GM06990 (cell line): Measurements from ENCODE around the gene SIL1.

ENCODE experiments used
- DNase-seq: peaks from one replicate; pipeline ENCODE4 v3.0.0-alpha.2; 2011; ENCODE audit not compliant: insufficient read length; ENCODE audit errors: extremely low read depth
- H3K27me3 ChIP-seq: replicated peaks from 2 replicates; pipeline ENCODE4 v1.6.0; 2011; ENCODE audit warnings: low read length; ENCODE audit not compliant: control insufficient read depth, insufficient read depth
- H3K36me3 ChIP-seq: 2 replicates; pipeline ENCODE4 v1.5.1; 2011; ENCODE audit warnings: low read length; ENCODE audit not compliant: control insufficient read depth, insufficient read depth
- H3K4me3 ChIP-seq: replicated peaks from 2 replicates; pipeline ENCODE4 v1.5.1; 2011; ENCODE audit warnings: low read depth, mild to moderate bottlenecking, control low read depth, low read length
- TF ChIP-seq, protein P1 (sequence below): IDR thresholded peaks from 2 replicates; pipeline ENCODE4 v1.5.1; 2011; ENCODE audit warnings: low read length, control low read depth, mild to moderate bottlenecking, inconsistent platforms; ENCODE audit not compliant: insufficient read depth, poor library complexity, severe bottlenecking

Gene SIL1

DNA sequence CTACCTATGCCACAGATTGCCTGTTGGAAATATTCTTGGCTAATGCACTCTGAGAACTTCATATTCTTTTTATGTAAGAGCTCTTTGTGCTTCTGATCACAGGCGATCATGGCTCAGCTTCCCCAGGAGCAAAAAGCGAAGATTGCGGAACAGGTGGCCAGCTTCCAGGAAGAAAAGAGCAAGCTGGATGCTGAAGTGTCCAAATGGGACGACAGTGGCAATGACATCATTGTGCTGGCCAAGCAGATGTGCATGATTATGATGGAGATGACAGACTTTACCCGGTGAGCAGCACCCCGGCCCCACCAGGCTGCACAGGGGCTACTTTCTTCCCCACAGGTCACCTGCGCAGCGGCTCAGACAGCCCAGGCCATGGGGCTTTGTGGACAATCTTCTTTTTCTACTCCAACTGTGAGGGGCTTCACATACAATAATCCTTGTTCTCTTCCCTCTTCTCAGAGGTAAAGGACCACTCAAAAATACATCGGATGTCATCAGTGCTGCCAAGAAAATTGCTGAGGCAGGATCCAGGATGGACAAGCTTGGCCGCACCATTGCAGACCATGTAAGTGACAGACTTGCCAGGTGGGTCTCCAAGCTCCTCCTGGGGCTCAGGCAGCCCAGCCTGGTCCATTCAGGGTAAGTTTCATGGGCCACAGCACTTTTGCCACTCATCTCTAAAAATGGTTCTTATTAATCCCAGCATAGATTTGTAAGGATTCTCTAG, 267.6 kb downstream of the SIL1 start:
- peaks cover 29% of the 10 kb centered on the region for H3K36me3 ChIP-seq
- H3K27me3 ChIP-seq, result no peaks in the 10 kb centered on the region
- H3K4me3 ChIP-seq, result no peak overlapping the region
- TF ChIP-seq, protein P1, sequence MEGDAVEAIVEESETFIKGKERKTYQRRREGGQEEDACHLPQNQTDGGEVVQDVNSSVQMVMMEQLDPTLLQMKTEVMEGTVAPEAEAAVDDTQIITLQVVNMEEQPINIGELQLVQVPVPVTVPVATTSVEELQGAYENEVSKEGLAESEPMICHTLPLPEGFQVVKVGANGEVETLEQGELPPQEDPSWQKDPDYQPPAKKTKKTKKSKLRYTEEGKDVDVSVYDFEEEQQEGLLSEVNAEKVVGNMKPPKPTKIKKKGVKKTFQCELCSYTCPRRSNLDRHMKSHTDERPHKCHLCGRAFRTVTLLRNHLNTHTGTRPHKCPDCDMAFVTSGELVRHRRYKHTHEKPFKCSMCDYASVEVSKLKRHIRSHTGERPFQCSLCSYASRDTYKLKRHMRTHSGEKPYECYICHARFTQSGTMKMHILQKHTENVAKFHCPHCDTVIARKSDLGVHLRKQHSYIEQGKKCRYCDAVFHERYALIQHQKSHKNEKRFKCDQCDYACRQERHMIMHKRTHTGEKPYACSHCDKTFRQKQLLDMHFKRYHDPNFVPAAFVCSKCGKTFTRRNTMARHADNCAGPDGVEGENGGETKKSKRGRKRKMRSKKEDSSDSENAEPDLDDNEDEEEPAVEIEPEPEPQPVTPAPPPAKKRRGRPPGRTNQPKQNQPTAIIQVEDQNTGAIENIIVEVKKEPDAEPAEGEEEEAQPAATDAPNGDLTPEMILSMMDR, result no peak
- DNase-seq, result no peak

DNA sequence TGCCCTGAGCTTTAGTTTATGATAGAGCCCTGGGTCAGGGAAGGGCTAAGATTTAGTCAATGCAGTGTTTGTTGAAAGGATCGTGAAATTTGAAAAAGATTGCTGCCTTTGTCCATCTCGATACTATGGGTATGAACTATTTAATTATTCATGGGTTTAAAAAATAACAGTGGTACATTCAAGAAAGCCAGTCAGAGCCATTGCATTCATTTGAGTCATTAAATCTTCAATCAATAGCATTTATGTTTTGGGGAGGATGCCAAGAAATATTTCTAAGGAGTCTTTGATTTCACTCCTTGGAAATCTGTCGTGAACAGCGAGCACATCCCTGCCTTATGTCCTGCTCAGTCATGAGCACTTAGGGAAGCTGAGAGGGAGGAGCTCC, 268.6 kb downstream of the SIL1 start:
- TF ChIP-seq, protein P1, result no peak
- Histone ChIP-seq H3K36me3 (peaks cover 30% of the 10 kb centered on the region), H3K27me3 (no peaks in the 10 kb centered on the region), H3K4me3 (no peak overlapping the region)
- DNase-seq, result no peak

DNA sequence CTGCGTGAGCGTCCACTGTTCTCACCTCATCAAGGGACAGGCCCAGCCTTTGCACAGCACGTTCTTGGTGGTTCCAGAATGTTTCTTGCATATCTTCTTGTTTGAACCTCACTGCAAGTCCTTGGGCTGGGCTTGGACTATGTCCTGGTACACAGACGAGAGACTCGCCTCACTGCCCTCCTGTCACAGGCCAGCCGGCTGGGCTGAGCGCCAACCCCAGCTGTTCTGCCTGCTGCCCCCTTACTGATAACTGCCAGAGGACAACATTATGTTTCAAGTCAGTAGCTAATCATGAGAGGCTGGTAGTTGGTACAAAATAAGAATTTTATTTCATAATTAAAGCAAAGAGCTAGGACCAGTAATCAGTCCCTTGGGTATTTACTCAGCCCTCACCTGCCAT, 270.2 kb downstream of the SIL1 start:
- no peak for DNase-seq
- Histone ChIP-seq H3K4me3 (no peak overlapping the region), H3K27me3 (no peaks in the 10 kb centered on the region), H3K36me3 (peaks cover 28% of the 10 kb centered on the region)
- TF ChIP-seq, protein P1, result no peak

DNA sequence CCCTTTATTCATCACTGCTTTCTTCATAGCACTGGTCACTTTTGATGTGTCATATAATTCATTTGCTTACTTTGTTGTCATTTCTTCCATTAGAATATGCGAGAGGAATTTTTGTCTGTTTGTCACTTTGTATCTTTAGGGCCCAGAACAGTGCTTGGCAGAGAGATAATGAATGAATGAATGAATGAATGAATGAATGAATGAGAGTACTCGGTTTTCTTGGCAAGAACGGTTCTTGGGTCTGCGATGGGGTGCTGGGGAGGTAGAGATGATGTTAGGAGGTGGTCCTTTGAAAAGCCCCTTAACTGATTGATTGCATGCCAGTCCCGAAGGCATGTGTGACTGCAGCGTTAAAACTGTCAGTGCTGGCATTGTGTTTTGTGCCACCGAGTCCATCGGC, 270.6 kb downstream of the SIL1 start:
- Histone ChIP-seq H3K27me3 (no peaks in the 10 kb centered on the region), H3K36me3 (peaks cover 25% of the 10 kb centered on the region), H3K4me3 (no peak overlapping the region)
- TF ChIP-seq, protein P1, result no peak
- no peak for DNase-seq

DNA sequence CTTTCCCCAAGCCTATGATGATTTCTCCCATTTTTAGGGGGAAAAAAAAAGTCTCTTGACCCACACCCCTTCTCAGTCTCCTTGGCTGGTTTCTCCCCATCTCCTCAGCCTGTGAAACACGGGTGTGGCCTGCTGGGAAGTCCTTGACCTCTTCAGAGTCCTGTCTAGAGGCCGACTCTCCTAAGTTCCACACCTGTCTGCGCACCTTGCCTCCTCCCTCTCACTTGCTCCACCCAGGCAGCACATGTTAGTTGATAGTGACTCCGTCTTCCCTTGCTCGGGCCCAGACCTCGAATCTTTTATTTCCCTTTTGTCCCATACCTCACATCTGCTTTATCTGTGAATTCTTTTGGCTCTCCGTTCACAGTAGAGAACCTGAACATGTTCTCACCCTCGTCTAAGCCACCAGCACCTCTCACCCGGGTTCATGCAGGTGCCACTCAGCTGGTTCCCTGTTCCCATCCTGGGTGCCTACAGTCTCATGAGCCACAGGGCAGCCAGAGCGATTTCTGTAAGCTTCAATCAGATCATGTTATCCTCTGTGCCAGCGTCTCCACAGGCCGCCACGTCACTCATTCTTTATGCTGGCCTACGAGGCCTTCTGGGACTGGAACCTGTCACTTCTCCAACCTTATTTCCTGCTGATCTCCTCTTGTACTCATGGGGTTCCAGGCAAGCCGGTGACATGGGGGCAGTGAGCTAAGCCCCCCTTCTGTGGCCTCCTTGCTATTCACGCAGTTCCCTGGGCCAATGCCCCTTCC, 271.3 kb downstream of the SIL1 start:
- TF ChIP-seq, protein P1, result no peak
- Histone ChIP-seq H3K36me3 (peaks cover 22% of the 10 kb centered on the region), H3K27me3 (no peaks in the 10 kb centered on the region), H3K4me3 (no peak overlapping the region)
- DNase-seq, result no peak
